IMR-90 (cell line): ENCODE measurements around the gene KRTDAP. TPM values are rescaled to one million over a fixed set of nuclear protein-coding genes. Genes with fewer than 3 reads are reported as not detected.

Experiments
- ATAC-seq: fragments of 200-7000 bp; cut with Tn5 transposase; 2 replicates; pipeline ENCODE4 v1.9.1; 2020; ENCODE audit warnings: low read depth, mild to moderate bottlenecking, moderate library complexity
- BruUV-seq: library from RNA; stranded (reverse); fragments of 400-500 nt; replicated peaks from 2 replicates; lab custom pipeline; 2021; lab: Mats Ljungman, UMichigan
- CTCF ChIA-PET: fragments of 300-600 bp; formaldehyde crosslinking; extraction: SDS; loops from one replicate; lab custom pipeline; 2021; ENCODE audit warnings: antibody characterized with exemption; lab: Yijun Ruan, JAX
- POLR2A ChIA-PET: fragments of 300-600 bp; sonication (Branson Sonifier 250); formaldehyde crosslinking; loops from one replicate; lab custom pipeline; 2022; ENCODE audit warnings: antibody characterized with exemption; ENCODE audit not compliant: unreplicated experiment; lab: Charles Lee
- DNase-seq: peaks from one replicate; pipeline ENCODE4 v3.0.0; 2013
- H2AFZ ChIP-seq: replicated peaks from 2 replicates; pipeline ENCODE3; 2013; ENCODE audit warnings: low read length, mild to moderate bottlenecking; ENCODE audit not compliant: poor library complexity
- H2AK5ac ChIP-seq: 2 replicates; pipeline ENCODE4 v1.6.1; 2013; ENCODE audit warnings: low read depth, low read length, inconsistent platforms
- H2AK9ac ChIP-seq: replicated peaks from 2 replicates; pipeline ENCODE3; 2013; ENCODE audit warnings: mild to moderate bottlenecking, low read depth, low read length, moderate library complexity; ENCODE audit not compliant: poor library complexity
- H2BK120ac ChIP-seq: 2 replicates; pipeline ENCODE4 v1.6.1; 2013; ENCODE audit warnings: low read depth, low read length, inconsistent platforms
- H2BK15ac ChIP-seq: 3 replicates; pipeline ENCODE4 v1.6.1; 2013; ENCODE audit warnings: low read depth, low read length, inconsistent platforms
- H2BK20ac ChIP-seq: 2 replicates; pipeline ENCODE4 v1.6.1; 2013; ENCODE audit warnings: low read depth, mild to moderate bottlenecking, inconsistent platforms, low read length, moderate library complexity
- H2BK5ac ChIP-seq: 2 replicates; pipeline ENCODE4 v1.6.1; 2013; ENCODE audit warnings: mild to moderate bottlenecking, low read depth, low read length, inconsistent platforms; ENCODE audit not compliant: poor library complexity, severe bottlenecking
- H3K14ac ChIP-seq: replicated peaks from 2 replicates; pipeline ENCODE4 v1.6.1; 2013; ENCODE audit warnings: low read depth, low read length, inconsistent platforms
- H3K18ac ChIP-seq: 2 replicates; pipeline ENCODE4 v1.6.1; 2013; ENCODE audit warnings: low read depth, low read length, control low read depth
- H3K23ac ChIP-seq: 2 replicates; pipeline ENCODE4 v1.6.1; 2013; ENCODE audit warnings: low read depth, low read length, inconsistent platforms
- H3K27ac ChIP-seq: 2 replicates; pipeline ENCODE4 v1.5.1; 2013; ENCODE audit warnings: mild to moderate bottlenecking, control low read depth, low read length; ENCODE audit not compliant: insufficient read depth
- H3K27me3 ChIP-seq: 2 replicates; pipeline ENCODE4 v1.6.1; 2013; ENCODE audit warnings: low read length; ENCODE audit not compliant: control insufficient read depth, insufficient read depth
- H3K36me3 ChIP-seq: 2 replicates; pipeline ENCODE4 v1.6.1; 2013; ENCODE audit warnings: low read length, mixed read lengths; ENCODE audit not compliant: control insufficient read depth, insufficient read depth
- H3K4ac ChIP-seq: 2 replicates; pipeline ENCODE4 v1.6.1; 2013; ENCODE audit warnings: low read depth, low read length, inconsistent platforms
- H3K4me1 ChIP-seq: 2 replicates; pipeline ENCODE4 v1.6.1; 2013; ENCODE audit warnings: low read length, mixed read lengths; ENCODE audit not compliant: control insufficient read depth, insufficient read depth
- H3K4me2 ChIP-seq: 2 replicates; pipeline ENCODE4 v1.6.1; 2013; ENCODE audit warnings: low read depth, mild to moderate bottlenecking, control low read depth, low read length, moderate library complexity
- H3K4me3 ChIP-seq: 2 replicates; pipeline ENCODE4 v1.5.1; 2013; ENCODE audit warnings: low read depth, mild to moderate bottlenecking, control low read depth, low read length, moderate library complexity; ENCODE audit not compliant: insufficient read depth
- H3K56ac ChIP-seq: 2 replicates; pipeline ENCODE4 v1.6.1; 2013; ENCODE audit warnings: low read length, inconsistent platforms; ENCODE audit not compliant: insufficient read depth; ENCODE audit errors: extremely low read depth
- H3K79me1 ChIP-seq, 2 experiments: 2 replicates each; pipeline ENCODE4 v1.6.1; 2013; ENCODE audit warnings: low read length in 2 of 2, inconsistent platforms in 1 of 2, low read depth in 1 of 2
- H3K9ac ChIP-seq: 2 replicates; pipeline ENCODE4 v1.6.1; 2013; ENCODE audit warnings: low read depth, low read length, control low read depth
- H3K9me1 ChIP-seq: 2 replicates; pipeline ENCODE4 v1.6.1; 2013; ENCODE audit warnings: low read length, inconsistent platforms; ENCODE audit not compliant: insufficient read depth
- H3K9me3 ChIP-seq: 2 replicates; pipeline ENCODE4 v1.6.1; 2013; ENCODE audit warnings: low read length; ENCODE audit not compliant: control insufficient read depth, insufficient read depth
- H4K20me1 ChIP-seq: 2 replicates; pipeline ENCODE4 v1.6.1; 2013; ENCODE audit warnings: low read length, inconsistent platforms; ENCODE audit not compliant: insufficient read depth
- H4K5ac ChIP-seq: 2 replicates; pipeline ENCODE4 v1.6.1; 2013; ENCODE audit warnings: mild to moderate bottlenecking, low read depth, low read length, control low read depth
- H4K8ac ChIP-seq, 2 experiments: 2 replicates each; pipeline ENCODE4 v1.6.1; 2013; ENCODE audit warnings: low read depth in 2 of 2, low read length in 2 of 2, control low read depth in 1 of 2, inconsistent platforms in 1 of 2
- H4K91ac ChIP-seq: 2 replicates; pipeline ENCODE4 v1.6.1; 2013; ENCODE audit warnings: low read depth, low read length, inconsistent platforms; ENCODE audit not compliant: insufficient read depth
- BHLHE40 ChIP-seq: fragments of 150-350 bp; IDR thresholded peaks from 2 replicates; pipeline ENCODE4 v1.6.1; 2016; ENCODE audit warnings: mild to moderate bottlenecking, low read depth, low read length
- CEBPB ChIP-seq: IDR thresholded peaks from 2 replicates; pipeline ENCODE4 v1.6.1; 2012; ENCODE audit warnings: low read depth, low read length, improper control_type of control experiment
- CHD1 ChIP-seq: IDR thresholded peaks from 2 replicates; pipeline ENCODE4 v1.6.1; 2012; ENCODE audit warnings: low read depth, low read length, improper control_type of control experiment
- CTCF ChIP-seq: conservative IDR thresholded peaks from 2 replicates; pipeline ENCODE4 v1.5.1; 2012; ENCODE audit warnings: mild to moderate bottlenecking, low read depth, low read length, improper control_type of control experiment
- ELK1 ChIP-seq: fragments of 150-350 bp; IDR thresholded peaks from 2 replicates; pipeline ENCODE4 v1.6.1; 2016; ENCODE audit warnings: low read depth, mild to moderate bottlenecking, low read length, moderate library complexity, borderline replicate concordance
- FOS ChIP-seq: fragments of 150-350 bp; IDR thresholded peaks from 2 replicates; pipeline ENCODE4 v1.6.1; 2016; ENCODE audit warnings: low read depth, low read length
- MXI1 ChIP-seq: IDR thresholded peaks from 2 replicates; pipeline ENCODE4 v1.6.1; 2012; ENCODE audit warnings: low read depth, mild to moderate bottlenecking, low read length, moderate library complexity, borderline replicate concordance
- NFE2L2 ChIP-seq: fragments of 150-350 bp; IDR thresholded peaks from 2 replicates; pipeline ENCODE4 v1.6.1; 2016; ENCODE audit warnings: low read depth, mild to moderate bottlenecking, low read length
- RAD21 ChIP-seq: IDR thresholded peaks from 2 replicates; pipeline ENCODE4 v1.6.1; 2012; ENCODE audit warnings: low read length, improper control_type of control experiment
- RCOR1 ChIP-seq: IDR thresholded peaks from 2 replicates; pipeline ENCODE4 v1.6.1; 2012; ENCODE audit warnings: mild to moderate bottlenecking, low read length, improper control_type of control experiment; ENCODE audit not compliant: insufficient replicate concordance
- RFX5 ChIP-seq: IDR thresholded peaks from 2 replicates; pipeline ENCODE4 v1.8.0; 2012; ENCODE audit warnings: low read depth, mild to moderate bottlenecking, low read length, moderate library complexity
- WGBS, 2 experiments: methylation state at CpG; one replicate each; pipeline versions ENCODE4 v1.1.5 to v1.1.7; 2013; ENCODE audit warnings: missing lambda C conversion rate in 2 of 2; ENCODE audit not compliant: insufficient read length in 1 of 2; ENCODE audit errors: extremely low coverage in 2 of 2; 5-methylcytosine and 5-hydroxymethylcytosine counted together
- dilution Hi-C: fragments of 300-500 bp; cut with HindIII; formaldehyde crosslinking; loops from one replicate; pipeline ENCODE4 v1.14.3; 2018; ENCODE audit warnings: low sequenced_read_pairs; ENCODE audit not compliant: unreplicated experiment
- in situ Hi-C: fragments of 300-500 bp; cut with MboI; formaldehyde crosslinking; loops from 3 replicates; pipeline ENCODE4 v1.14.3; 2019; ENCODE audit warnings: low sequenced_read_pairs, inconsistent platforms, mixed read lengths
- intact Hi-C: fragments of 100-400 bp; cut with micrococcal nuclease; formaldehyde crosslinking; loops from 2 replicates; pipeline ENCODE4 v1.10.0; 2022
- polyA plus RNA-seq, 3 experiments: library from polyadenylated mRNA; depleted of rRNA; stranded (reverse); fragments of >200 nt; gene quantifications; 2 replicates each; pipeline ENCODE4 v1.2.3, GENCODE V29; 2012; ENCODE audit warnings: low replicate concordance in 1 of 3
- total RNA-seq: library from RNA; depleted of rRNA; stranded (reverse); fragments of >200 nt; gene quantifications from 2 replicates; pipeline ENCODE4 v1.2.3, GENCODE V29; 2012
- TF ChIP-seq, protein P1 (sequence below): fragments of 150-350 bp; IDR thresholded peaks from 2 replicates; pipeline ENCODE4 v1.6.1; 2017; ENCODE audit warnings: mild to moderate bottlenecking, antibody characterized with exemption, low read length, low read depth

KRTDAP gene
- total and polyA plus RNA-seq, 2 of the 4 experiments (the other 2 are of a cell fraction) = not detected

- H2BK5ac ChIP-seq = no peak overlapping the region
- in situ Hi-C loops = no loop called here
- no peak overlapping the region for H3K27ac ChIP-seq
- ChIA-PET POLR2A (no interaction called here), CTCF (no interaction called here)
- no peak overlapping the region for H3K4ac ChIP-seq
- H3K9me1 ChIP-seq = peaks cover 2% of the 10 kb centered on the region; the same call in 1 of the 2 replicates
- DNase-seq = no peak
- H4K5ac ChIP-seq = no peak overlapping the region
- no peak overlapping the region for H2BK15ac ChIP-seq
- no peak overlapping the region for H2AK9ac ChIP-seq
- H2AFZ ChIP-seq = no peak overlapping the region
- peaks cover 6 to 16% of the 10 kb centered on the region in 2 experiments for H3K79me1 ChIP-seq
- H4K91ac ChIP-seq = no peak overlapping the region
- H2AK5ac ChIP-seq = no peak overlapping the region
- no peak overlapping the region for H3K14ac ChIP-seq
- H2BK120ac ChIP-seq = no peak overlapping the region
- H3K27me3 ChIP-seq = no peaks in the 10 kb centered on the region
- dilution Hi-C loops = no loop called here
- no peak overlapping the region for H4K8ac ChIP-seq
- H4K20me1 ChIP-seq = no peaks in the 10 kb centered on the region
- no peaks in the 10 kb centered on the region for H3K9me3 ChIP-seq
- H3K56ac ChIP-seq = no peak overlapping the region
- H3K36me3 ChIP-seq = peaks cover 2% of the 10 kb centered on the region; the same call in 1 of the 2 replicates
- no peak overlapping the region for H3K23ac ChIP-seq
- H3K4me3 ChIP-seq = no peak overlapping the region
- H3K18ac ChIP-seq = no peak overlapping the region
- no peak overlapping the region for H3K9ac ChIP-seq
- no CpG with 5 or more reads among the region's 6 CpGs for WGBS, 2 experiments
- intact Hi-C loops = no loop called here
- ATAC-seq = no peak
- TF ChIP-seq BHLHE40 (no peak), MXI1 (no peak), FOS (no peak), NFE2L2 (no peak), CEBPB (no peak), RFX5 (no peak), ELK1 (no peak), CHD1 (no peak), RAD21 (no peak), CTCF (no peak), RCOR1 (no peak)
- TF ChIP-seq, protein P1, sequence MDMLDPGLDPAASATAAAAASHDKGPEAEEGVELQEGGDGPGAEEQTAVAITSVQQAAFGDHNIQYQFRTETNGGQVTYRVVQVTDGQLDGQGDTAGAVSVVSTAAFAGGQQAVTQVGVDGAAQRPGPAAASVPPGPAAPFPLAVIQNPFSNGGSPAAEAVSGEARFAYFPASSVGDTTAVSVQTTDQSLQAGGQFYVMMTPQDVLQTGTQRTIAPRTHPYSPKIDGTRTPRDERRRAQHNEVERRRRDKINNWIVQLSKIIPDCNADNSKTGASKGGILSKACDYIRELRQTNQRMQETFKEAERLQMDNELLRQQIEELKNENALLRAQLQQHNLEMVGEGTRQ = no peak
- no TSS peak for BruUV-seq
- no peak overlapping the region for H2BK20ac ChIP-seq
- H3K4me2 ChIP-seq = no peak overlapping the region
- H3K4me1 ChIP-seq = peaks cover under 1% of the 10 kb centered on the region; the same call in 1 of the 2 replicates
These were observed 49.0 kb upstream of the KRTDAP start for GRCh38 chr19:35539314-35539713.
